Nephron (organoid): Measurements from ENCODE around the gene CCDC88C.
A peak's percentile ranks its signal among the peaks of the same experiment; 100 is the strongest.

Source experiments
- H3K27ac Mint-ChIP-seq, 3 experiments: 2 replicates each; pipeline ENCODE4 v1.8.0; 2020; ENCODE audit warnings: mixed read lengths in 3 of 3, mild to moderate bottlenecking in 2 of 3, moderate library complexity in 1 of 3
- H3K27me3 Mint-ChIP-seq: 2 replicates; pipeline ENCODE4 v1.8.0; 2021; ENCODE audit warnings: low read depth, mild to moderate bottlenecking, moderate library complexity, mixed read lengths
- H3K36me3 Mint-ChIP-seq: 2 replicates; pipeline ENCODE4 v1.8.0; 2020; ENCODE audit warnings: low read depth, mixed read lengths
- H3K4me1 Mint-ChIP-seq: 2 replicates; pipeline ENCODE4 v1.8.0; 2020; ENCODE audit warnings: mixed read lengths
- H3K4me3 Mint-ChIP-seq, 3 experiments: 2 replicates each; pipeline ENCODE4 v1.8.0; 2020; ENCODE audit warnings: mild to moderate bottlenecking in 3 of 3, mixed read lengths in 3 of 3, moderate library complexity in 2 of 3
- H3K9me3 Mint-ChIP-seq: 2 replicates; pipeline ENCODE4 v1.8.0; 2020; ENCODE audit warnings: mixed read lengths
- TF ChIP-seq, protein P1 (sequence below), 3 experiments: fragments of 200-600 bp; sonication (generic); IDR thresholded peaks; one replicate each; pipeline ENCODE4 v1.5.0; 2021; ENCODE audit warnings: antibody characterized with exemption in 3 of 3; ENCODE audit not compliant: unreplicated experiment in 3 of 3

CCDC88C gene

DNA sequence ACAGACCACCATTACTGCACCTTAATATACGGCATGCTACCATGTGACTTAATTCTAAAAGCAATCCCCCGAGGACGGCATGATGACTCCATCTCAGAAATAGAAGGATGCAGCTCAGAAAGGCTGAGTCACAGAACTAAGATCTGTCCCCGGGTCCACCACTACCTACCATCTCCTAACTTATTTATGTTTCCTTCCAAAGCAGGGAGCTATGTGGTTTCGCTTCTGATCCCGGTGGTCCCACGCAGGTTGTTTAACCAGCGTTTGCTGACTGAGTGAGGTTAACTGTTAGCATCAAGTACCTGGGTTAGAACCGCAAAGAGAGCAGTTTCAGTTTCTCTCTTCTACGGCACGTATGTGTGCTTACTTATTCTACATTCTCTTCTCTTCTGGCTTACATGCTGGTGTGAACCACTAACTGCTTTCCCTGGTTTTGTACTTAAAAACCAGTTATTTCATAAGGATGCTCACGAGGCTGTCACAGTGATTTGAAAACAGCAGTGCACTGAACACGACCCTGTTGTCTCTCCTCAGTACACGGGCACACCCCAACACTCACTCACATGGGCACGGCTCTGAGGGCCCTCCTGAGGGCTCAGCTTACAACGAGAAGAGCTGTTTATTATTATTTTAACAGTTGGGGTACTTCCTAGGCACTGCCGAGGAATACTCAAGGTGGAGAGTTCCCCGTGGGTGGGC lies 66.7 kb downstream of the CCDC88C start:
- TF ChIP-seq, protein P1, sequence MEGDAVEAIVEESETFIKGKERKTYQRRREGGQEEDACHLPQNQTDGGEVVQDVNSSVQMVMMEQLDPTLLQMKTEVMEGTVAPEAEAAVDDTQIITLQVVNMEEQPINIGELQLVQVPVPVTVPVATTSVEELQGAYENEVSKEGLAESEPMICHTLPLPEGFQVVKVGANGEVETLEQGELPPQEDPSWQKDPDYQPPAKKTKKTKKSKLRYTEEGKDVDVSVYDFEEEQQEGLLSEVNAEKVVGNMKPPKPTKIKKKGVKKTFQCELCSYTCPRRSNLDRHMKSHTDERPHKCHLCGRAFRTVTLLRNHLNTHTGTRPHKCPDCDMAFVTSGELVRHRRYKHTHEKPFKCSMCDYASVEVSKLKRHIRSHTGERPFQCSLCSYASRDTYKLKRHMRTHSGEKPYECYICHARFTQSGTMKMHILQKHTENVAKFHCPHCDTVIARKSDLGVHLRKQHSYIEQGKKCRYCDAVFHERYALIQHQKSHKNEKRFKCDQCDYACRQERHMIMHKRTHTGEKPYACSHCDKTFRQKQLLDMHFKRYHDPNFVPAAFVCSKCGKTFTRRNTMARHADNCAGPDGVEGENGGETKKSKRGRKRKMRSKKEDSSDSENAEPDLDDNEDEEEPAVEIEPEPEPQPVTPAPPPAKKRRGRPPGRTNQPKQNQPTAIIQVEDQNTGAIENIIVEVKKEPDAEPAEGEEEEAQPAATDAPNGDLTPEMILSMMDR (IDR thresholded peaks at IDR 0.05; ENCODE audit: unreplicated experiment in 3 of 3) = no peak
- no peaks in the 10 kb centered on the region for H3K36me3 Mint-ChIP-seq

DNA sequence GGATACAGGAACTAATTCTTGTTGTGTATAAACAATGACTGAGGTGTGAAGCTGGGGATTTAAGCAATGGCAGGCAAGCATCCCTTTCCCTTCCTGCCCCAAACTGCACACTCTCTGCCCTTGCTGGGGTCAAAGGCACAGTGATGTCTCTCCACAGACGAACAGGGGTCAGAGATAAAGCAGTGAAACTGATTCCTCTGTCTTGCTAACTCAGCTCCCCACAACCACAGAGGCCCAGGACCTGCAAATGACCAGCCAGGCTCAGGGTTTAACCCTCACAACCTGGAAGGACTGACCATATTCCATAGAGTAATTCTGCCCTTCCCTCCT lies 67.2 kb downstream of the CCDC88C start:
- Mint-ChIP-seq H3K4me3 (no peak overlapping the region), H3K9me3 (no peaks in the 10 kb centered on the region), H3K27ac (peak overlapping the region in 1 of 3 experiments; percentile 81), H3K4me1 (peaks cover 59% of the 10 kb centered on the region), H3K27me3 (peaks cover 15% of the 10 kb centered on the region), H3K36me3 (no peaks in the 10 kb centered on the region)
- TF ChIP-seq, protein P1 (IDR thresholded peaks at IDR 0.05; ENCODE audit: unreplicated experiment in 3 of 3) = no peak

More for the DNA sequence above, 66.7 kb downstream of the CCDC88C start:
- Mint-ChIP-seq H3K9me3 (no peaks in the 10 kb centered on the region), H3K4me1 (peaks cover 61% of the 10 kb centered on the region), H3K27me3 (peaks cover 15% of the 10 kb centered on the region), H3K4me3 (no peak overlapping the region), H3K27ac (peak overlapping the region; percentile 2 to 83 (median 81))

DNA sequence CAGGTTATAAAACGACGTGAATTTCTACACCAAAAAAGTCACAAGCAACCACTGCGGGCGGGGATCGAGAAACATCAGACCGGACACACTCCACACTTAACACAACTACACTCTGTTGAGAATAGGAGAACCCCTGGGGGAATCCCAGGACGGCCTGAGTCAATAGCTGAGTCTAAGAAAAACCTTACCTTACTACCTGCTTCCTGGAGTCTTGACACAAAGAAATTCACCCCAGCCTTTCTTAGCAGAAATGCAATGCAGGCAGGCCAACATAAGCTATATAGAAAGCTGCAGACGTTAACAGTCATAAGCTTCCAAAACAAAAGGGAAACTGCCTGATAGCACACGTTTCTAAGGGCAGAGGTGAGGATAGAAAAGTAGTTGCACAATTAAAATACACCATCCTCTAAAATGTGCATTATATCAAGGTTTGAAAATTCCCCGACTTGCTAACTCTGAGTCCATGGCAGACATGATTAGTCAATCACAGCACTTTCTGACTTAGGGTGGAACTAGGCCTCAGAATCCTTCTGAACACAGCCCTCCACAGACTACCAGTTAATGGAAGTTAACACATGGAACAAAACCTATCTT lies 68.0 kb downstream of the CCDC88C start:
- no peaks in the 10 kb centered on the region for H3K36me3 Mint-ChIP-seq
- H3K4me1 Mint-ChIP-seq = peaks cover 54% of the 10 kb centered on the region
- H3K27ac Mint-ChIP-seq = peak overlapping the region in 2 of 3 experiments; percentile 47 to 48
- H3K4me3 Mint-ChIP-seq = no peak overlapping the region
- peaks cover 13% of the 10 kb centered on the region for H3K27me3 Mint-ChIP-seq
- H3K9me3 Mint-ChIP-seq = no peaks in the 10 kb centered on the region
- TF ChIP-seq, protein P1 (IDR thresholded peaks at IDR 0.05; ENCODE audit: unreplicated experiment in 3 of 3) = no peak

DNA sequence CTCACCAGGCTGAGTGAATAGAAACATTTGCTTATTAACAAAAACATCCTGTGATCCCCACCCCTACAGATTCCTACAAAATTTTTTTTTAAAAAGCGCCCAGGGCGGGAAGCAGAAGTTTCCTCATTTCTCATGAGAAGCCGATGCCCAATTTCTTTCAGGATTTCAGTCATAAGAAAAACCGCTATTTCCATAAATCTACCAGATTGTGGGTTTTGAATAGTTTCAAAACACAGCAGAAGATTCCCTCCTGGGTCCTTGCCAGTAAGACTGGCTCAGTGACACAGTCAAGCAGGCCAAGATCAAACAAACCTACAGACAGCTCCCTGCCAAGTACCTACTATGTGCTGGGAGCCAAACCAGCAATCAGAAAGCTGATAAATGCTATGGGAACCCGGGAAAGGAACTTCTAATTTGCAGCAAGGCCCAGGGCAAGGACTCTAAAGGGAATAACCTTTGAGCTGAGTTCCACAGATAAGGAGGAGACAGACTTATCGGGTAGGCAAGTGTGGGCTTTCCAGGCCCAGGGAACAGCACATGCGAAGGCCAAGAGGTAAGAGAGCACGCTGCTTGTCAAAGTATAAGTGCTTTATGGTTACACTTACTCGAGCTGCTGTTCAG lies 68.7 kb downstream of the CCDC88C start:
- H3K27me3 Mint-ChIP-seq = peaks cover 12% of the 10 kb centered on the region

DNA sequence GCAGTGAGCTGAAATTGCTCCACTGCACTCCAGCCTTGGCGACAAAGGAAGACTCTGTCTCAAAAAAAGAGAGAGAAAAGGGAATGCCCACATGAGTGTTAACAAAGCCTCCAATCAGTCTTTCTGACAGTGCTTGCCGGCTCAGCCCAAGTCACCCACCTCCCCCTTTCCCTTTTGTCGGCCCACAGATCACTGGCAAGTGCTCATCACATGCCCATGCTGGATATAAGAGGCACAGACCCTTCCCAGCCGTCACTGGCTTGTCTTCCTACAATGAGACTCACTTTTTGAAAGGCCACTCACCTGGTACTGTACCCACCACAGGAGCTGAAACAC lies 70.8 kb downstream of the CCDC88C start:
- TF ChIP-seq, protein P1 (IDR thresholded peaks at IDR 0.05; ENCODE audit: unreplicated experiment in 3 of 3) = no peak
- Mint-ChIP-seq H3K27me3 (peaks cover 7% of the 10 kb centered on the region), H3K36me3 (no peaks in the 10 kb centered on the region), H3K4me3 (no peak overlapping the region), H3K4me1 (peaks cover 35% of the 10 kb centered on the region), H3K27ac (peak overlapping the region in 1 of 3 experiments; percentile 24), H3K9me3 (no peaks in the 10 kb centered on the region)

More for the DNA sequence above, 68.7 kb downstream of the CCDC88C start:
- TF ChIP-seq, protein P1 (IDR thresholded peaks at IDR 0.05; ENCODE audit: unreplicated experiment in 3 of 3) = no peak
- peaks cover 47% of the 10 kb centered on the region for H3K4me1 Mint-ChIP-seq
- no peaks in the 10 kb centered on the region for H3K36me3 Mint-ChIP-seq
- H3K9me3 Mint-ChIP-seq = no peaks in the 10 kb centered on the region
- H3K27ac Mint-ChIP-seq = peak overlapping the region; percentile 10 to 48 (median 47)
- H3K4me3 Mint-ChIP-seq = no peak overlapping the region
